Tibial nerve (tissue), 4 donors: Measurements from ENCODE around the gene TES. TPM values are rescaled to one million over a fixed set of nuclear protein-coding genes. Genes with fewer than 3 reads are reported as not detected.

Source experiments
- DNase-seq, 2 donors: peaks; one replicate each; pipeline ENCODE4 v3.0.0-alpha.2; 2019; ENCODE audit warnings: low spot score in 2 of 2
- H3K27ac ChIP-seq, 4 donors: fragments of 200-600 bp; sonication (generic) in 3 of 4; one replicate each; pipeline ENCODE4 v1.5.1; 2017 to 2019; ENCODE audit warnings: mild to moderate bottlenecking in 1 of 4
- H3K27me3 ChIP-seq, 2 donors: fragments of 200-600 bp; sonication (generic) in 1 of 2; one replicate each; pipeline versions ENCODE4 v1.5.1 to v1.6.0; 2017 to 2019
- H3K36me3 ChIP-seq, 3 donors: fragments of 200-600 bp; sonication (generic); one replicate each; pipeline ENCODE4 v1.5.1; 2018 to 2019
- H3K4me1 ChIP-seq, 4 donors: fragments of 200-600 bp; sonication (generic) in 3 of 4; one replicate each; pipeline ENCODE4 v1.5.1; 2017 to 2019
- H3K4me3 ChIP-seq, 4 donors: fragments of 200-600 bp; sonication (generic) in 3 of 4; one replicate each; pipeline ENCODE4 v1.5.1; 2017 to 2019; ENCODE audit warnings: mild to moderate bottlenecking in 1 of 4, moderate library complexity in 1 of 4
- H3K9me3 ChIP-seq, 4 donors: fragments of 200-600 bp; sonication (generic) in 3 of 4; one replicate each; pipeline ENCODE4 v1.5.1; 2017 to 2019
- CTCF ChIP-seq, 5 experiments: fragments of 200-600 bp in 3 of 5; fragments of 450-650 bp in 2 of 5; sonication (generic) in 3 of 5; IDR thresholded peaks; one replicate each; pipeline ENCODE4 v1.5.1; 2016 to 2019; ENCODE audit warnings: antibody characterized with exemption in 5 of 5, mild to moderate bottlenecking in 3 of 5, moderate library complexity in 2 of 5
- EP300 ChIP-seq, 2 donors: sonication (generic); formaldehyde crosslinking; IDR thresholded peaks; one replicate each; pipeline ENCODE4 v1.6.1; 2017; ENCODE audit warnings: antibody characterized with exemption in 2 of 2, mild to moderate bottlenecking in 1 of 2
- POLR2A ChIP-seq, 2 donors: fragments of 450-650 bp; IDR thresholded peaks; one replicate each; pipeline ENCODE4 v1.6.1; 2017; ENCODE audit warnings: antibody characterized with exemption in 2 of 2, mild to moderate bottlenecking in 2 of 2, moderate library complexity in 2 of 2
- WGBS, 2 donors: methylation state at CpG; one replicate each; pipeline ENCODE4 v1.1.5; 2018; 5-methylcytosine and 5-hydroxymethylcytosine counted together
- total RNA-seq, 4 donors: library from RNA; depleted of rRNA; stranded (reverse); fragments of >200 nt; gene quantifications; one replicate each; pipeline ENCODE4 v1.1.0, GENCODE V29; 2016

TES gene, protein sequence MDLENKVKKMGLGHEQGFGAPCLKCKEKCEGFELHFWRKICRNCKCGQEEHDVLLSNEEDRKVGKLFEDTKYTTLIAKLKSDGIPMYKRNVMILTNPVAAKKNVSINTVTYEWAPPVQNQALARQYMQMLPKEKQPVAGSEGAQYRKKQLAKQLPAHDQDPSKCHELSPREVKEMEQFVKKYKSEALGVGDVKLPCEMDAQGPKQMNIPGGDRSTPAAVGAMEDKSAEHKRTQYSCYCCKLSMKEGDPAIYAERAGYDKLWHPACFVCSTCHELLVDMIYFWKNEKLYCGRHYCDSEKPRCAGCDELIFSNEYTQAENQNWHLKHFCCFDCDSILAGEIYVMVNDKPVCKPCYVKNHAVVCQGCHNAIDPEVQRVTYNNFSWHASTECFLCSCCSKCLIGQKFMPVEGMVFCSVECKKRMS
- total RNA-seq = 10 to 100 TPM; 18.6 to 28.3 (median 24.2) TPM

GRCh38 chr7:116210345-116211005 is at the start of gene TES:
TSS of gene TES (plus strand) at chr7:116210539. CDS start at chr7:116210708, 169 bp downstream.
- peak within 1 kb of the TSS; percentile 57 to 93 (median 86) for H3K27ac ChIP-seq
- WGBS, 2 donors = 4 to 5% methylated on average over 52 to 64 of the region's 83 CpGs
- H3K36me3 ChIP-seq = no peaks in the 10 kb centered on the region
- H3K27me3 ChIP-seq = peaks cover 0 to 44% of the 10 kb centered on the region in 2 donors
- peaks cover 0 to 38% (median 18%) of the 10 kb centered on the region in 4 donors for H3K4me1 ChIP-seq
- DNase-seq = no peak
- TF ChIP-seq CTCF (IDR thresholded peaks at IDR 0.05) = no peak
- peak in 1 of 2 donors; percentile 43 for TF ChIP-seq POLR2A (IDR thresholded peaks at IDR 0.05)
- peak in 1 of 2 donors; percentile 28 for TF ChIP-seq EP300 (IDR thresholded peaks at IDR 0.05)
- H3K9me3 ChIP-seq = no peaks in the 10 kb centered on the region
- H3K4me3 ChIP-seq = peak within 1 kb of the TSS; percentile 46 to 79 (median 66)

DNA sequence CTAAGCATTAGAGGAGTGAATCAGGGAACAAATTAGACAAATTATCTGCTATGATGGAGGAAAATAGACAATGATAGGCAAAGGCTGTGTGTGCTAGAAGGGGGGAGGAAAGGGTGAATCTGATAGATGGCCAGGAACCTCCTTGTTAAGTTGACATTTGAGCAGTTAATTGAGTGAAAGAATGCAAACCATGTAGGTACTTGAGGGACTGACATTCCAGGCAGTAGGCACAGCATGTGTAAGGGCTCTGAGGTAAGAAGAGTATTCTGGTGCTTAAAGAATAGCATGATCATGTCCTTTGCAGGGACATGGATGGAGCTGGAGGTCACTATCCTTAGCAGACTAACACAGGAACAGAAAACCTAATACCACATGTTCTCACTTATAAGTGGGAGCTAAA is 48.6 kb upstream of the TES start:
- H3K4me1 ChIP-seq = peaks cover 0 to 4% (median 0%) of the 10 kb centered on the region in 4 donors
- no peak for TF ChIP-seq POLR2A (IDR thresholded peaks at IDR 0.05)
- TF ChIP-seq EP300 (IDR thresholded peaks at IDR 0.05) = no peak
- TF ChIP-seq CTCF (IDR thresholded peaks at IDR 0.05) = no peak
- H3K36me3 ChIP-seq = no peaks in the 10 kb centered on the region
- no peak for DNase-seq
- H3K27me3 ChIP-seq = no peaks in the 10 kb centered on the region
- no peak overlapping the region for H3K27ac ChIP-seq
- H3K4me3 ChIP-seq = no peak overlapping the region
- H3K9me3 ChIP-seq = no peaks in the 10 kb centered on the region

GRCh38 chr7:116162254-116162653 is 48.1 kb upstream of the TES start:
- Histone ChIP-seq H3K4me3 (no peak overlapping the region), H3K9me3 (no peaks in the 10 kb centered on the region), H3K4me1 (peaks cover 0 to 4% (median 0%) of the 10 kb centered on the region in 4 donors), H3K36me3 (no peaks in the 10 kb centered on the region), H3K27me3 (no peaks in the 10 kb centered on the region), H3K27ac (no peak overlapping the region)
- no peak for DNase-seq
- TF ChIP-seq POLR2A (IDR thresholded peaks at IDR 0.05) = no peak

GRCh38 chr7:116162992-116163391 is 47.3 kb upstream of the TES start:
- Histone ChIP-seq H3K36me3 (no peaks in the 10 kb centered on the region), H3K4me3 (no peak overlapping the region), H3K27ac (no peak overlapping the region), H3K9me3 (no peaks in the 10 kb centered on the region), H3K27me3 (no peaks in the 10 kb centered on the region), H3K4me1 (peaks cover 0 to 4% (median 0%) of the 10 kb centered on the region in 4 donors)
- TF ChIP-seq CTCF (IDR thresholded peaks at IDR 0.05) = no peak
- TF ChIP-seq EP300 (IDR thresholded peaks at IDR 0.05) = no peak
- TF ChIP-seq POLR2A (IDR thresholded peaks at IDR 0.05) = no peak
- DNase-seq = no peak

DNA sequence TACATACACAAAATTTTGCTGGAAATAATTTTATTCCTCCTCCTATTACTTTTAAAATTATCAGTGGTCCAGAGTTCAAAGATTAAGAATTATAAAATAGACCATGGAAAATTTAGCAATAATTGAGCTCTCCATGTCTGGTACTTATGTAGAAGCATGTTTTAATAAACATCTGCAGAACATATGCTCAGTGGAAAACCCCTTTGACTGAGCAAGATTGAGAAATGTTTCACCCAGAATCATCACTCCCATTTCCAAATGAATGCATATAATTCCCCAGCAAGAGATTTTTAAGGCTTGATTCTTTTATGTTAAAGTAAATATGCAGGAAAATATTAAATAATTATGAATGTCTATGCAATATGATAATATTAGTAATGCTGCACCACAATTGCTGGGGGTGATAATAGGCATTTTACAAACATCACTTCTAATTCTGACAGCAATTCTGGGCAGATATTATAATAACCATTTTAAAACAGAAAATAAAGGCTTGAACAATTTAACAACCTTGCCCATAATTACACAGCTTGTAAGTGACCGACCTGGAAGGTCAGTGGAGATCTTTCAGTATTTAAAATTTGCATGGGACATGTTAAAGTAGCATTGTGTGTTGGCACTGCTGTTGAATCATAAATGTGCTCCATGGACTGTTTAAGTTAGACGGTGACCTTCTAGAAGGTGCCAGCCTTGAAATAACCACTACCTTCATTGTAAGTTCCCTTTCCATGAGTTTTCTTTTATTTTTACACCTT is 45.6 kb upstream of the TES start:
- TF ChIP-seq EP300 (IDR thresholded peaks at IDR 0.05) (no peak), CTCF (IDR thresholded peaks at IDR 0.05) (no peak), POLR2A (IDR thresholded peaks at IDR 0.05) (no peak)
- H3K9me3 ChIP-seq = no peaks in the 10 kb centered on the region
- no peaks in the 10 kb centered on the region for H3K27me3 ChIP-seq
- no peak overlapping the region for H3K4me3 ChIP-seq
- DNase-seq = no peak
- H3K4me1 ChIP-seq = peaks cover 0 to 4% (median 0%) of the 10 kb centered on the region in 4 donors
- H3K27ac ChIP-seq = no peak overlapping the region
- H3K36me3 ChIP-seq = no peaks in the 10 kb centered on the region
- WGBS, 2 donors = 66 to 77% methylated on average over 2 of the region's 2 CpGs
